ENCODE measurements around the gene TMEM45A. TPM values are rescaled to one million over a fixed set of nuclear protein-coding genes. Genes with fewer than 3 reads are reported as not detected.

TMEM45A gene
- polyA plus RNA-seq, 1 of the 3 experiments (the other 2 are of a cell fraction), result 6.4 TPM

GRCh38 chr3:100448079-100448478 is 44.3 kb upstream of the TMEM45A start:
- no peaks in the 10 kb centered on the region for H3K36me3 ChIP-seq (replicated peaks in 1 of 2; ENCODE audit: control insufficient read depth in 1 of 2, insufficient read depth in 2 of 2, low read length in 1 of 2)
- H3K9me2 ChIP-seq, result no peaks in the 10 kb centered on the region
- no peak overlapping the region for H3K4me2 ChIP-seq
- no peaks in the 10 kb centered on the region for H3K27me3 ChIP-seq (ENCODE audit: insufficient read depth)
- WGBS (ENCODE audit: low lambda C conversion rate), result 74% methylated on average over 1 of the region's 1 CpG
- POLR2A ChIA-PET, result no interaction called here
- no peaks in the 10 kb centered on the region for H3K4me1 ChIP-seq (ENCODE audit: control insufficient read depth in 1 of 2, insufficient read depth in 2 of 2, low read depth in 1 of 2, low read length in 1 of 2)
- no peak overlapping the region for H3K9ac ChIP-seq
- no peaks in the 10 kb centered on the region for H4K20me1 ChIP-seq (ENCODE audit: insufficient read depth)
- no peaks in the 10 kb centered on the region for H3K79me2 ChIP-seq (ENCODE audit: insufficient read depth)
- CTCF ChIA-PET, result interaction anchor here (0.9 to 2.9 kb wide), 3 partner anchors 15 to 23 kb away, joined by 3 to 11 read pairs (median 4); no protein-coding TSS in a partner anchor
- no peak overlapping the region for H3K27ac ChIP-seq (ENCODE audit: low read depth in 2 of 2, low read length in 1 of 2)
- no peak overlapping the region for H3K4me3 ChIP-seq (ENCODE audit: low read depth in 2 of 2, low read length in 1 of 2)
- no peaks in the 10 kb centered on the region for H3F3A ChIP-seq (replicated peaks; ENCODE audit: insufficient read depth)
- peaks cover 19% of the 10 kb centered on the region; the same call in 1 of the 2 replicates for H3K9me3 ChIP-seq
- TF ChIP-seq FOXJ3 (CRISPR knock-in tag; IDR thresholded peaks at IDR 0.05) (no peak), FOXM1 (IDR thresholded peaks at IDR 0.05; ENCODE audit: low read depth) (no peak), GATA2 (CRISPR knock-in tag; IDR thresholded peaks at IDR 0.05) (no peak), ZBTB33 (IDR thresholded peaks at IDR 0.05; ENCODE audit: borderline replicate concordance, low read depth) (no peak), EP300 (IDR thresholded peaks at IDR 0.05; ENCODE audit: borderline replicate concordance in 1 of 2, low read depth in 1 of 2, low read length in 1 of 2) (no peak), SIN3A (IDR thresholded peaks at IDR 0.05; ENCODE audit: borderline replicate concordance, low read depth, low read length) (no peak), TAF1 (IDR thresholded peaks at IDR 0.05; ENCODE audit: borderline replicate concordance, low read depth, low read length) (no peak), CHD2 (IDR thresholded peaks at IDR 0.05; ENCODE audit: low read length, partially characterized antibody) (no peak), MEF2A (IDR thresholded peaks at IDR 0.05; ENCODE audit: borderline replicate concordance, low read depth) (no peak), RXRA (IDR thresholded peaks at IDR 0.05; ENCODE audit: borderline replicate concordance, low read depth) (no peak), TCF12 (IDR thresholded peaks at IDR 0.05) (no peak), MAX (IDR thresholded peaks at IDR 0.05; ENCODE audit: low read depth) (no peak), YY1 (IDR thresholded peaks at IDR 0.05; ENCODE audit: low read depth) (no peak), PBX3 (IDR thresholded peaks at IDR 0.05) (no peak), NFIC (IDR thresholded peaks at IDR 0.05; ENCODE audit: borderline replicate concordance) (no peak)
- TF ChIP-seq, protein P1, sequence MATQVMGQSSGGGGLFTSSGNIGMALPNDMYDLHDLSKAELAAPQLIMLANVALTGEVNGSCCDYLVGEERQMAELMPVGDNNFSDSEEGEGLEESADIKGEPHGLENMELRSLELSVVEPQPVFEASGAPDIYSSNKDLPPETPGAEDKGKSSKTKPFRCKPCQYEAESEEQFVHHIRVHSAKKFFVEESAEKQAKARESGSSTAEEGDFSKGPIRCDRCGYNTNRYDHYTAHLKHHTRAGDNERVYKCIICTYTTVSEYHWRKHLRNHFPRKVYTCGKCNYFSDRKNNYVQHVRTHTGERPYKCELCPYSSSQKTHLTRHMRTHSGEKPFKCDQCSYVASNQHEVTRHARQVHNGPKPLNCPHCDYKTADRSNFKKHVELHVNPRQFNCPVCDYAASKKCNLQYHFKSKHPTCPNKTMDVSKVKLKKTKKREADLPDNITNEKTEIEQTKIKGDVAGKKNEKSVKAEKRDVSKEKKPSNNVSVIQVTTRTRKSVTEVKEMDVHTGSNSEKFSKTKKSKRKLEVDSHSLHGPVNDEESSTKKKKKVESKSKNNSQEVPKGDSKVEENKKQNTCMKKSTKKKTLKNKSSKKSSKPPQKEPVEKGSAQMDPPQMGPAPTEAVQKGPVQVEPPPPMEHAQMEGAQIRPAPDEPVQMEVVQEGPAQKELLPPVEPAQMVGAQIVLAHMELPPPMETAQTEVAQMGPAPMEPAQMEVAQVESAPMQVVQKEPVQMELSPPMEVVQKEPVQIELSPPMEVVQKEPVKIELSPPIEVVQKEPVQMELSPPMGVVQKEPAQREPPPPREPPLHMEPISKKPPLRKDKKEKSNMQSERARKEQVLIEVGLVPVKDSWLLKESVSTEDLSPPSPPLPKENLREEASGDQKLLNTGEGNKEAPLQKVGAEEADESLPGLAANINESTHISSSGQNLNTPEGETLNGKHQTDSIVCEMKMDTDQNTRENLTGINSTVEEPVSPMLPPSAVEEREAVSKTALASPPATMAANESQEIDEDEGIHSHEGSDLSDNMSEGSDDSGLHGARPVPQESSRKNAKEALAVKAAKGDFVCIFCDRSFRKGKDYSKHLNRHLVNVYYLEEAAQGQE (IDR thresholded peaks at IDR 0.05; ENCODE audit: low read depth, low read length), result no peak
- TF ChIP-seq, protein P2, sequence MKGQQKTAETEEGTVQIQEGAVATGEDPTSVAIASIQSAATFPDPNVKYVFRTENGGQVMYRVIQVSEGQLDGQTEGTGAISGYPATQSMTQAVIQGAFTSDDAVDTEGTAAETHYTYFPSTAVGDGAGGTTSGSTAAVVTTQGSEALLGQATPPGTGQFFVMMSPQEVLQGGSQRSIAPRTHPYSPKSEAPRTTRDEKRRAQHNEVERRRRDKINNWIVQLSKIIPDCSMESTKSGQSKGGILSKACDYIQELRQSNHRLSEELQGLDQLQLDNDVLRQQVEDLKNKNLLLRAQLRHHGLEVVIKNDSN (IDR thresholded peaks at IDR 0.05; ENCODE audit: borderline replicate concordance, low read depth), result no peak
- TF ChIP-seq, protein P3, sequence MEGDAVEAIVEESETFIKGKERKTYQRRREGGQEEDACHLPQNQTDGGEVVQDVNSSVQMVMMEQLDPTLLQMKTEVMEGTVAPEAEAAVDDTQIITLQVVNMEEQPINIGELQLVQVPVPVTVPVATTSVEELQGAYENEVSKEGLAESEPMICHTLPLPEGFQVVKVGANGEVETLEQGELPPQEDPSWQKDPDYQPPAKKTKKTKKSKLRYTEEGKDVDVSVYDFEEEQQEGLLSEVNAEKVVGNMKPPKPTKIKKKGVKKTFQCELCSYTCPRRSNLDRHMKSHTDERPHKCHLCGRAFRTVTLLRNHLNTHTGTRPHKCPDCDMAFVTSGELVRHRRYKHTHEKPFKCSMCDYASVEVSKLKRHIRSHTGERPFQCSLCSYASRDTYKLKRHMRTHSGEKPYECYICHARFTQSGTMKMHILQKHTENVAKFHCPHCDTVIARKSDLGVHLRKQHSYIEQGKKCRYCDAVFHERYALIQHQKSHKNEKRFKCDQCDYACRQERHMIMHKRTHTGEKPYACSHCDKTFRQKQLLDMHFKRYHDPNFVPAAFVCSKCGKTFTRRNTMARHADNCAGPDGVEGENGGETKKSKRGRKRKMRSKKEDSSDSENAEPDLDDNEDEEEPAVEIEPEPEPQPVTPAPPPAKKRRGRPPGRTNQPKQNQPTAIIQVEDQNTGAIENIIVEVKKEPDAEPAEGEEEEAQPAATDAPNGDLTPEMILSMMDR (IDR thresholded peaks at IDR 0.05), result no peak
- H2AFZ ChIP-seq (ENCODE audit: low read depth), result no peak overlapping the region
- DNase-seq, result no peak
